Measurements from ENCODE around the gene RCAN2. TPM values are rescaled to one million over a fixed set of nuclear protein-coding genes. Genes with fewer than 3 reads are reported as not detected.

The RCAN2 gene
- total RNA-seq, 6 donors from 2014 or later = 4.8 to 14.6 (median 9.1) TPM

- WGBS, 2 donors = 92% methylated on average over 4 of the region's 4 CpGs
- no peak for ATAC-seq (ENCODE audit: low FRiP score in 2 of 2)
- Histone ChIP-seq H3K36me3 (no peaks in the 10 kb centered on the region), H3K9me3 (no peaks in the 10 kb centered on the region), H3K4me3 (no peak overlapping the region), H3K27ac (no peak overlapping the region), H3K4me1 (no peaks in the 10 kb centered on the region), H3K27me3 (no peaks in the 10 kb centered on the region)
- no peak for DNase-seq
- TF ChIP-seq POLR2A (IDR thresholded peaks at IDR 0.05) (no peak), EP300 (IDR thresholded peaks at IDR 0.05) (no peak), CTCF (IDR thresholded peaks at IDR 0.05) (no peak), POLR2AphosphoS5 (IDR thresholded peaks at IDR 0.05) (no peak)
Measured at GRCh38 chr6:46438245-46438644, 53.0 kb downstream of the RCAN2 start.

- DNase-seq (no peak), ATAC-seq (ENCODE audit: low FRiP score in 2 of 2) (no peak)
- H3K9me3 ChIP-seq = no peaks in the 10 kb centered on the region
- no peaks in the 10 kb centered on the region for H3K4me1 ChIP-seq
- no peaks in the 10 kb centered on the region for H3K36me3 ChIP-seq
- no peak overlapping the region for H3K27ac ChIP-seq
- H3K27me3 ChIP-seq = no peaks in the 10 kb centered on the region
- TF ChIP-seq EP300 (IDR thresholded peaks at IDR 0.05) = no peak
- no peak overlapping the region for H3K4me3 ChIP-seq
Measured at GRCh38 chr6:46437671-46438221, 53.5 kb downstream of the RCAN2 start.

GRCh38 chr6:46422619-46423018 lies 68.6 kb downstream of the RCAN2 start:
- TF ChIP-seq CTCF (IDR thresholded peaks at IDR 0.05) = no peak
- TF ChIP-seq EP300 (IDR thresholded peaks at IDR 0.05) = no peak
- no peak for TF ChIP-seq POLR2AphosphoS5 (IDR thresholded peaks at IDR 0.05)
- TF ChIP-seq POLR2A (IDR thresholded peaks at IDR 0.05) = no peak
- ATAC-seq (ENCODE audit: low FRiP score in 2 of 2) = no peak
- DNase-seq = no peak
- Histone ChIP-seq H3K36me3 (no peaks in the 10 kb centered on the region), H3K4me1 (no peaks in the 10 kb centered on the region), H3K4me3 (no peak overlapping the region), H3K27me3 (no peaks in the 10 kb centered on the region), H3K9me3 (no peaks in the 10 kb centered on the region), H3K27ac (no peak overlapping the region)

- H3K4me1 ChIP-seq = no peaks in the 10 kb centered on the region
- ATAC-seq (ENCODE audit: low FRiP score in 2 of 2) (no peak), DNase-seq (no peak)
- H3K27me3 ChIP-seq = no peaks in the 10 kb centered on the region
- TF ChIP-seq CTCF (IDR thresholded peaks at IDR 0.05) (no peak), EP300 (IDR thresholded peaks at IDR 0.05) (no peak), POLR2AphosphoS5 (IDR thresholded peaks at IDR 0.05) (no peak), POLR2A (IDR thresholded peaks at IDR 0.05) (no peak)
- H3K9me3 ChIP-seq = no peaks in the 10 kb centered on the region
- 83 to 93% methylated on average over 3 of the region's 3 CpGs for WGBS, 2 donors
- no peak overlapping the region for H3K4me3 ChIP-seq
- no peak overlapping the region for H3K27ac ChIP-seq
- H3K36me3 ChIP-seq = no peaks in the 10 kb centered on the region
Measured at GRCh38 chr6:46421939-46422338, 69.3 kb downstream of the RCAN2 start.

GRCh38 chr6:46420921-46421638 lies 70.2 kb downstream of the RCAN2 start:
- peak in 1 of 2 donors; percentile 36 for ATAC-seq (ENCODE audit: low FRiP score in 2 of 2)
- 56 to 76% methylated on average over 3 of the region's 3 CpGs for WGBS, 2 donors
- H3K27ac ChIP-seq = no peak overlapping the region

More at GRCh38 chr6:46420921-46421638, 70.2 kb downstream of the RCAN2 start:
- no peaks in the 10 kb centered on the region for H3K27me3 ChIP-seq
- no peak overlapping the region for H3K4me3 ChIP-seq
- no peaks in the 10 kb centered on the region for H3K4me1 ChIP-seq
- H3K9me3 ChIP-seq = no peaks in the 10 kb centered on the region
- H3K36me3 ChIP-seq = no peaks in the 10 kb centered on the region
- DNase-seq = no peak
- TF ChIP-seq POLR2A (IDR thresholded peaks at IDR 0.05) = no peak
- no peak for TF ChIP-seq CTCF (IDR thresholded peaks at IDR 0.05)
- TF ChIP-seq POLR2AphosphoS5 (IDR thresholded peaks at IDR 0.05) = no peak
- TF ChIP-seq EP300 (IDR thresholded peaks at IDR 0.05) = no peak

Data from upper lobe of left lung (tissue), 6 donors.